ENCODE measurements around the gene ZBTB9.

DNA sequence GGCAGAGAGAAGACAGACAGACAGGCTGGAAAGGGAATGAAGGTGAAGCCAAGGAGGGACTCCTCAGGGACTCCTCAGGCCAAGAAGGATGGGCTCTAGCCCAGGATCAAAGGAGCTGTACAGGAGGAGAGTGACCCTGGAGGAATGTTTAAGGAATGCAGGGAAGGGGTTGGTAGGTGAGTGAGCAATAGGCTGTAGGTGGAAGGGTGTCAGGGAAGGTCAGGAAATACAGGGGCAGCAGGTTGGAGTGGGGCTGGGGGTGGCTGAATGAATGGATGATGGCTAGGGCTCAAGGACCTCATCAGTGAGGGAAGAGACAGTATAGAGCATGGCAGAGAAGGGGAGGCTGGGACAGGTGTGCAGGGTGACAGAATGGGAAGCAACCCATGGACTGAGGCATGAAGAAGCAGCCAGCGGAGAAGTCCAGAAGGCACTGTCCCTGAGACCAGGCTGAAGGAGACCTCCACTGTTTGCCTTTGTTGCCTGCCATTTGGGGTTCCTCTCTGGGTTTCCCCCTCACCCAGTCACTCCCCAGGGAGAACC lies 21.3 kb upstream of the ZBTB9 start:
- TF ChIP-seq CTCF (IDR thresholded peaks at IDR 0.05), result no peak
- TF ChIP-seq EP300 (IDR thresholded peaks at IDR 0.05), result no peak
- TF ChIP-seq POLR2AphosphoS5 (IDR thresholded peaks at IDR 0.05), result no peak
- TF ChIP-seq POLR2A (IDR thresholded peaks at IDR 0.05), result no peak

All from gastroesophageal sphincter (tissue), 3 donors.